DMS 273 (cell line): ENCODE results near the gene AFF1.
"Not testable (repeated sequence)": the region's sequence is repeated elsewhere in the genome, so short reads cannot be mapped to it uniquely, and the experiment has no call there.

Source experiments
- DNase-seq: peaks from one replicate; lab custom pipeline; 2025; ENCODE audit not compliant: unreplicated experiment; lab: John Stamatoyannopoulos, UW

Gene AFF1

DNA sequence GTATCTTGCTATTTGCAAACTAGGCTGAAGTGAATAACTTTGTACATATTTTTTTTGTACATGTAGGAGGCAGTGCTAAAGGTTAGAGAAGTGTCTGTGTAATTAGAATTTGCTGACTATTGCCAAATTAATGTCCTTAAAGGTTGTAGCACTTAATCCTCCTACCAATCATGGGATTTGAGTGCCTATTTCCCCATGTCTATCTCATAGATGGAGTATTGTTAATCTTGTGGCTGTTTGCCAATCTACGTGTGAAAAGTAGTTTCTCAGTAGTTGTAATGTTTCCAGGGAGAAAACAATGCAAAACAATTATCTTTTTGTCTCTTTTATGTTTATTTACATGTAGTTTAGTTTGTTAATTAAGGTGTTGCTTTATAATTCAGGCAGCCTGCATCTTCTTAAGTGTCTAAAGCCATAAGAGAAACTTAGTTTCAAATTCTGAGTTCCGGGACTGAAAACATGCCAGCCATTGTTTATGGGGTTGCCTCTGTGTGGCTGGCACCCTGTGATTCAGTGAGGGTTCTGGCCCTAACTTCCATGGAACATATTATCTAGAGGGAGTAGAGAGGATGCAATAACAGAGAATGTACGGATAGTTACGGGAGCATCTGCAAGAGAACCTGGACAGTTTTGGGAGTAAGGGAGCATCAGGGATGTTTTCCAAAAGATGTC lies 143.2 kb downstream of the AFF1 start:
- DNase-seq: peak; percentile 19

DNA sequence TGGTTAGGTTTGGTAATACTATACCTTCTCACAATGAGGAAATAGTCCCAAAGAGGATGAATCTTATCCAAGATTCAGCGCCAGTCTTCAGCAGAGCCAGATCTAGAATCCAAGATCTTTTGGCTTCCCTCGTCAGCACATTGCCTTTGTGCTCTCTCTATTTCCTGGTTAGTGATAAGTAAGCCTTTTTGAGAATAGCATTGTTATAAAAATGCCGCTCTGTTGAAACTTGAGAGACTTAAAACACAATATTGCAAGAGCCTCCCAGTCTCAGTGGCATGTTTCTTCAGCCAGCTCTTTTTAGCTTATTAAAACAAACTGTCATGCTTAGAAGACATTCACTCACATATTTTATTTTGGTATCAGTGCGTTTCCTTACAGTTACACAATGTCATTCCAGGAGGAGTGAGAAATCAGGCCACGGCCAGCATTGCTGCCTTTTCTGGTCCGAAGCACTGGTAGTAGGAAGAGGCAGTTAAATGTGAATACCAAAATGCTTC lies 144.2 kb downstream of the AFF1 start:
- DNase-seq: no peak

- peak; percentile 16 for DNase-seq
Observed at GRCh38 chr4:87079967-87080366, 145.2 kb downstream of the AFF1 start.

DNA sequence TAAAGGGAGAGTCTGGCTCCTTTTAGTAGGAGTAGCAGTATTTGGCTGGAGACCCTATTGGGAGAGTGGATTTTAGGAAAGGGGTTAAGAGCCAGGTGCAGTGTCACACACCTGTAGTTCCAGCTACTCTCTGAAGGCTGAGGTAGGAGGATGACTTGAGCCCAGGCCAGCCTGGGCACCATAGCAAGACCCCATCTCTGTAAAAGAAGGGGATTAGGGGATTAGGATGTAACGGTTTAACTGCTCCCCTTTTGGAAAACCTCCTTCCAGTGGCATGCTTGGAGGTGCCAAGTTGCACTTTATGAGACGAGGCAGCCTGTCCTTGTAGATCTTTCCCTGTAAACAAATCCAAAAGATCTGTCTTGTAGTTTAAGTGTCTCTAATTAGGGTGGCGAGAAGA lies 145.7 kb downstream of the AFF1 start:
- DNase-seq: no peak

- DNase-seq: peak; percentile 23
Observed at GRCh38 chr4:87081826-87082225, 147.0 kb downstream of the AFF1 start.

GRCh38 chr4:87085732-87086131 lies 150.9 kb downstream of the AFF1 start:
- not testable (repeated sequence) for DNase-seq

- DNase-seq: no peak
Observed at GRCh38 chr4:87086143-87086805, 151.5 kb downstream of the AFF1 start.

DNA sequence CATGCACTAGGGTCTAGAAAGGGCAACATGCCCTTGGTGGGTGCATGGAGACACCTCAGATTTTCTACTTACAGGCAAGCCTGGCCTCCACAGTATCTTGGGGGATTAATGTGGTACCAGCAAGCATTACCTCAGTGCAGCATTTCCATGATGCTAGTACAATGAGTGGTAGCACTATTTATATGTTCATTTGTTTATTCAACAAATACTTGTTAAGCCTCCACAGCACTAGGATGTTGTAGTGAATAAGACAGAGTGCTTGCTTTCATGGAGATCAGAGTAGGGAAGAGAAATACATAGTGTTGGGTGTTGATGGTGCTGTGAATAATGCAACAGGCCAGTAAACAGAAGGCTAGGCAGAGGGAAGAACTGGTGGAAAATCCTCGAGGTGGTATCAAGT lies 152.2 kb downstream of the AFF1 start:
- DNase-seq: no peak

GRCh38 chr4:87087420-87087819 lies 152.6 kb downstream of the AFF1 start:
- DNase-seq: no peak

DNA sequence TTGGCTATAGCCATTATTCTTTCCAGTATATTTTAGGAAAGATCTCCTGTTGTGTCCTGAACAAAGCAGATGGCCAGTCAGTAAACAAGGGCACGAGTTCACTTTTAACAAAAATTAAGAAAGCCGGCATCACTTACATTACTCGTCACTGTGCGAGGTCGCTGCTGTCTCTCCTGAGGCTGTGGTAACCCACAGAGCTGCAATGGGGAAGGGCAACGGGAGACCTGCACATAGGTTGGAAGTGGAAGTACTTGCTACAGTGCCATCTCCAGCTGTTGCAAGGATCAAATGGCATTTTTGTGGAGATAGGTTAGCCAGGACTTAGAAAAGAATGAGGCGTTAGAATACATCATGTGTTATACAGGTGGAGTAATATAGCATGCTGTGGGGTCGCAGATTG lies 153.4 kb downstream of the AFF1 start:
- peak; percentile 8 for DNase-seq

DNA sequence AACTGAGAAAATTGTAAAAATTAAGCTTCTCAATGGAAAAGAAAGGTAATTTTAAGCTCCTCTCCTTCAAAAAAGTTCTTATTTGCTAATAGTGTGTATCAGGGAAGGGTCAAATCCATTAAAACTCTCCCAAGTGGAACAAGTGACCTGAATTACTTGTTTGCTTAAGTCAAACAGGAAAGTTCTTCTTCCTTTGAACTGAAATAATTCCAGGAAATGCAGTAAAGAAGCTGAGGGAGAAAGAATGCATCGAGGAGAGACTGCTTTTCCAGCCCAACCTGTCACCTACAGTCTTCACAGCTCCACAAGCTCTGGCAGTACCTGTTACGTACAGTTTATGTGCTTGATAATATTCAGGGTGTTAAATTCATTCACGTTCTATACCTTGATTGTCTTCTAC lies 154.6 kb downstream of the AFF1 start:
- DNase-seq: no peak

- no peak for DNase-seq
Observed at GRCh38 chr4:87090305-87090704, 155.5 kb downstream of the AFF1 start.

GRCh38 chr4:87092389-87093141 lies 157.8 kb downstream of the AFF1 start:
- DNase-seq: peak; percentile 86

DNA sequence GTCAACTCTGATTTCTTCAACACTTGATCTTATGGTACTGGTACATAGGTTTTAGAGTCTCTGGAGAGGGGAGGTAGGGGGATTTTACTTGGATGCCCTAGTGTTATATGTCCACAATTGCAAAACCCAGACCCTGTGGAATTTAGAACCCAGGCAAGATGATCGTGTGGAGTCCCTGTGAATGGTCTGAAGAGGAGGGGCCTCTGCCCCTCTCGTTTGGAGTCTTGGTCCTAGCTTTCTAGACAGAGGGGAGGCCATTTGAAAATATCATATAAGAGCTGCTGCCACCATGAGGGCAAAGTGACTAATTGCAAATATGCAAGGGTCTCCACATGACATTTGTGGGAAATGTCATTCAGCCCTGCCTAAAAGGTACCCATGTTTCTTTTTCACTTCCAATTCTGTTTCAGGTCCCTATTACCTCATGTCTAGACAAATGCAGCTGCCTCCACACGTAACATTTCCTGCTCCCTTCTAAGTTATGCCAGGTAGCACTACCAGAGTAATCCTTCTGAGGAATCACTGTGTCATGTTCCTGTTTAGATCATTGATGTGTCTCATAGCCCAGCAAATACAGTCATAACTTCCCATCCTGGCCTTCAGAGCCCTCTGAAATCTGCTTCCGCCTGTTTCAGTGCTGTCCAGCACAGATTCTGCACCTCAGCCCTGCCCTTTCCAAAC lies 158.8 kb downstream of the AFF1 start:
- peak; percentile 74 for DNase-seq

DNA sequence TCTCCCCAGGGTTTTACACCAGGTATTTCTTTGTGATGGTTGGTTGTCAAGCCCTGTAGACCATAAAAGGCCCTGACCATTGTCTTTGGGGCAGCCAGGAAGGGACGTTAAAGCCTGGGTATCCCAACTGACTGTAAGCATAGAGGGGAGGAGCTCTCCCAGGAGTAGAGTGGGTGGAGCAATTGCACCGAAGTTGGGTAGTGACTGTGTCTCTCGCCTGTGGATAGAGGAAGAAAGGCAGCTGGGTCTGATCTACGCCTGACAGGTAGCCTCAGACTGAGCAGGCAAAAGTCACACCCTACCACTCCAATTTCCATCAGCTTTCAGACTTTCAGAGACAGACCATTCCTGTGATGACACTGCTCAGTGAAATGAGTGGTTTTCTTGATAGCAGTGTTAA lies 162.3 kb downstream of the AFF1 start:
- DNase-seq: no peak

DNA sequence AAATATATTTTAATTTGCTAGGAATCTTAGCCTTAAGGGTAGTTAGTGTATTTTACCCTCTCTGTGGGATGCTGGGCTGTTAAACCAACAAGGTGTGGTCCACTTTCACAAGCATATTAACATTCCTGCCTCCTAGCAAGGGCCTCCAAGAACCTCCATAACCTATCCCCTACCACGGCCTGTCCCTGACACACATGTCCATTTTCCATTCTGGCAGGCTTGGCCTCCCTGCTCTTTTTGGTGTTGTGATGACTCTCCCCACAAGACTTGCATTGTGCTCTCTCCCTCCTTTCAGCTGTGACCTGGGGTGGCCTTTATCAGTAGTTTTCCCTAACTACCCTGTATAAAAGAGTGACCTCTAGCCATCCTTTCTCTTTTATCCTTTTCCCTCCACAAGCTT lies 165.4 kb downstream of the AFF1 start:
- DNase-seq: no peak

- DNase-seq: no peak
Observed at GRCh38 chr4:87101543-87102199, 166.9 kb downstream of the AFF1 start.

DNA sequence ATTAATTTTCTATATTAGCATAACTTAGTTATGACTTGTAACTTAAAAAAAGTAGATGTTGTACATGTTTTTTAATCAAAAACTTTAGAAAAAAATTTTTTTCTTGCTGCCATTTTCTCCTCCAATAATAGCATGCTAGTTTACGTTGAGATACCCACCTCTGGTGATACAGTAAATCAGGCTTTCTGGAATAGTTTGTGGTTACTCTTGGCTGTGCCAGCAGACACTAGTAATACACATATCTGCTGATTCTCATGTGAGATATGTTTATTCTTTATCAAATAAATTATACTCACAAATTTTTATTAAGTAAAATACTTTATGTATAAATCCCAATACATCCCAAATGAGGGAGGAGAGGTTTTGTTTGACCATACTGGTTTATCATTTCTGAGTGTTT lies 168.3 kb downstream of the AFF1 start:
- no peak for DNase-seq

DNA sequence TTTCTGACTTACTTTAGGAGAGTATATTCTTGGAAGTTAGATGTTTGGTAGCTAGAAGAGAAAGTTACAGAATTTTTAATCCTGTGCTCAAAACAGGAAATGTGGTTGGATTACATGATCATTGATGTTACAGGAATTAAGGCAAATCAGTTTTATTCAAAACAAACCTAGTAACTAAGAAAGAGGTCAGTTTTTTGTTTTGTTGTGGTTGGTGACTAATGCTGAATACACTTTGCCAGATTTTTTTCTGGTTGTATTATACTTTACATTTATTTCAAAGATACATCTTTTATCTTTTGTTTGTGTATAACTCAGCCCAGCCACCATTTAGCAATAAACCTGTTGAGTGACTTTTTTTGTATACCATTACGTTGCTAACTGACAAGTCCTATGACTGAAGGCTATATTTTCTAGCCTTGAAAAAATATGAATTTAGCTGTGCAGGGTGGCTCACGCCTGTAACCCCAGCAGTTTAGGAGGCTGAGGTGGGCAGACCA lies 168.9 kb downstream of the AFF1 start:
- DNase-seq: no peak

GRCh38 chr4:87105101-87105845 lies 170.5 kb downstream of the AFF1 start:
- no peak for DNase-seq
